Calu3 (cell line): ENCODE results near the gene MAPK4. TPM values are rescaled to one million over a fixed set of nuclear protein-coding genes. Genes with fewer than 3 reads are reported as not detected.

ENCODE experiments used
- BruUV-seq: library from RNA; stranded (reverse); fragments of 400-500 nt; replicated peaks from 2 replicates; lab custom pipeline; 2021; lab: Mats Ljungman, UMichigan
- CTCF ChIA-PET: fragments of 300-600 bp; sonication (Branson Sonifier 250); formaldehyde crosslinking; loops from one replicate; lab custom pipeline; 2022; ENCODE audit warnings: antibody characterized with exemption; lab: Charles Lee
- DNase-seq: peaks from one replicate; pipeline ENCODE4 v3.0.0; 2022
- H3K27ac Mint-ChIP-seq: one replicate; pipeline ENCODE4 v1.8.0; 2022; ENCODE audit warnings: mixed read lengths; ENCODE audit not compliant: unreplicated experiment
- H3K27me3 Mint-ChIP-seq: one replicate; pipeline ENCODE4 v1.8.0; 2022; ENCODE audit warnings: mixed read lengths; ENCODE audit not compliant: unreplicated experiment
- H3K36me3 Mint-ChIP-seq: one replicate; pipeline ENCODE4 v1.8.0; 2022; ENCODE audit warnings: mild to moderate bottlenecking, moderate library complexity, mixed read lengths; ENCODE audit not compliant: insufficient read depth, unreplicated experiment
- H3K4me1 Mint-ChIP-seq: one replicate; pipeline ENCODE4 v1.8.0; 2022; ENCODE audit warnings: mild to moderate bottlenecking, low read depth, mixed read lengths; ENCODE audit not compliant: unreplicated experiment
- H3K4me3 Mint-ChIP-seq: one replicate; pipeline ENCODE4 v1.8.0; 2022; ENCODE audit warnings: mild to moderate bottlenecking, low read depth, moderate library complexity, mixed read lengths; ENCODE audit not compliant: unreplicated experiment
- H3K9me3 Mint-ChIP-seq: one replicate; pipeline ENCODE4 v1.8.0; 2022; ENCODE audit warnings: low read depth, mixed read lengths; ENCODE audit not compliant: unreplicated experiment
- intact Hi-C: fragments of 100-400 bp; cut with micrococcal nuclease; formaldehyde crosslinking; loops from one replicate; pipeline ENCODE4 v1.10.0; 2022; ENCODE audit not compliant: unreplicated experiment
- total RNA-seq: library from RNA; stranded (reverse); gene quantifications from 2 replicates; pipeline ENCODE4 v1.2.3, GENCODE V29; 2022
- TF ChIP-seq, protein P1 (sequence below): fragments of 200-600 bp; IDR thresholded peaks from one replicate; pipeline ENCODE4 v1.8.0; 2022; ENCODE audit warnings: antibody characterized with exemption; ENCODE audit not compliant: unreplicated experiment

Gene MAPK4
- total RNA-seq, 1 experiment from 2014 or later = not detected

DNA sequence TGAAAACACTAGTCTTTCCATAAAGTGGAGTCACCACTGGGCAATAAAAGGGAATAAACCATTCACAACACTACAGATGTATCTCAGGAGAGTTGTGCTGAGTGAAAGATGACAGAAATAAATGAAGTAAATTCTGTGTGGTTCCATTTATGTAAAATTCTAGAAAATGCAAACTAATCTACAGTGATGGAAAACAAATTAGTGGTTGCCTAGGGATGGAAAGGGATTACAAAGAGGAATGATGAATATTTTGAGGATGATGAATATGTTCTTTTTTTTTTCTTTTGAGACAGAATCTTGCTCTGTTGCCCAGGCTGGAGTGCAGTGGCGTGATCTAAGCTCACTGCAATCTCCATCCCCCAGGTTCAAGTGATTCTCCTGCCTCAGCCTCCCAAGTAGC is 123.0 kb downstream of the MAPK4 start:
- H3K36me3 Mint-ChIP-seq = no peaks in the 10 kb centered on the region
- H3K27ac Mint-ChIP-seq = no peak overlapping the region
- H3K4me1 Mint-ChIP-seq = no peaks in the 10 kb centered on the region
- intact Hi-C loops = no loop called here
- DNase-seq = no peak
- TF ChIP-seq, protein P1, sequence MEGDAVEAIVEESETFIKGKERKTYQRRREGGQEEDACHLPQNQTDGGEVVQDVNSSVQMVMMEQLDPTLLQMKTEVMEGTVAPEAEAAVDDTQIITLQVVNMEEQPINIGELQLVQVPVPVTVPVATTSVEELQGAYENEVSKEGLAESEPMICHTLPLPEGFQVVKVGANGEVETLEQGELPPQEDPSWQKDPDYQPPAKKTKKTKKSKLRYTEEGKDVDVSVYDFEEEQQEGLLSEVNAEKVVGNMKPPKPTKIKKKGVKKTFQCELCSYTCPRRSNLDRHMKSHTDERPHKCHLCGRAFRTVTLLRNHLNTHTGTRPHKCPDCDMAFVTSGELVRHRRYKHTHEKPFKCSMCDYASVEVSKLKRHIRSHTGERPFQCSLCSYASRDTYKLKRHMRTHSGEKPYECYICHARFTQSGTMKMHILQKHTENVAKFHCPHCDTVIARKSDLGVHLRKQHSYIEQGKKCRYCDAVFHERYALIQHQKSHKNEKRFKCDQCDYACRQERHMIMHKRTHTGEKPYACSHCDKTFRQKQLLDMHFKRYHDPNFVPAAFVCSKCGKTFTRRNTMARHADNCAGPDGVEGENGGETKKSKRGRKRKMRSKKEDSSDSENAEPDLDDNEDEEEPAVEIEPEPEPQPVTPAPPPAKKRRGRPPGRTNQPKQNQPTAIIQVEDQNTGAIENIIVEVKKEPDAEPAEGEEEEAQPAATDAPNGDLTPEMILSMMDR = no peak
- H3K27me3 Mint-ChIP-seq = peaks cover 73% of the 10 kb centered on the region
- H3K4me3 Mint-ChIP-seq = no peak overlapping the region
- H3K9me3 Mint-ChIP-seq = no peaks in the 10 kb centered on the region
- no TSS peak for BruUV-seq
- CTCF ChIA-PET = no interaction called here

DNA sequence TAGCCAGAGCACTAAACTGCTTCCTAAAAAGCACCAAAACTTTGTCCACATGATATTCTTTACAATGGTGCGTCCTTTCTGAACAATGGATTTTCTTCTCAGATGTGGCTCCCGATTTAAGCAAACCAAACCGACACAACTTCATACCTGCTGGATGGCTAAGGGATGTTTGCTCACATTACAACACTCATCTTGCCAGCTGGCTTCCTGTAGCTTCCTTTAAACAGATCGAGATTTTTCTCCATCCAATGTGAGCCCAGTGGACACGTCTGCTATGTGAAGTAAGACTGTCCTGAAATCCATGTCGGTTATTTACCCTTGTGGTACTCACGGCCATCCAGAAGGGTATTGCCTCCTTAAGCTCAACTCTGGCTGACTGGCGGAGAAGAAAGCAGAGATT is 126.5 kb downstream of the MAPK4 start:
- intact Hi-C loops = no loop called here
- CTCF ChIA-PET = interaction anchor here (0.6 kb wide), 2 partner anchors 78 to 329 kb away, joined by 3 read pairs; no protein-coding TSS in a partner anchor
- no peaks in the 10 kb centered on the region for H3K9me3 Mint-ChIP-seq
- BruUV-seq = no TSS peak
- TF ChIP-seq, protein P1 = no peak
- peaks cover 80% of the 10 kb centered on the region for H3K27me3 Mint-ChIP-seq
- DNase-seq = no peak
- no peaks in the 10 kb centered on the region for H3K36me3 Mint-ChIP-seq
- no peak overlapping the region for H3K27ac Mint-ChIP-seq
- H3K4me1 Mint-ChIP-seq = no peaks in the 10 kb centered on the region
- no peak overlapping the region for H3K4me3 Mint-ChIP-seq

DNA sequence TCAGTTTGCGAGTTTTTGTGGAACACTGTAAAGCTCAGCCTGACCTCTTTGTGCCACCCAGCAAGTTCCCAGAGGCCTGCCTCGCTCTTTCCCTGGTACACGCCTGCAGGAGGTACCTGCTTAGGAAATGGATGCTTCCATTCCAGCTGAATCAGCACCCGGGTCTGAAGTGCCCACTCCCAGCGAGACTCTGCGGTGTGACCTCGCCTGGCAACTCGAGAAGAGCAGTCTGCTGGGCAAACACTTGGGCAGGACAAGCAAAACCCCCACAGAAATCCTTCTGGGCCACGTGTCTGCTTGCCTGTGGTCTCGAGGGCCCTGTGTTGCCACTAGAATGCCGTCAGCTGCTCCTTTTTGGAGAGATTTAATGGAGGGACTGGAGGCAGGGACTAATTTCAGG is 127.6 kb downstream of the MAPK4 start:
- TF ChIP-seq, protein P1 = no peak
- no TSS peak for BruUV-seq
- CTCF ChIA-PET = interaction anchor here (1.1 kb wide), 1 partner anchor 15 kb away, joined by 3 read pairs; no protein-coding TSS in a partner anchor
- H3K27ac Mint-ChIP-seq = no peak overlapping the region
- no peaks in the 10 kb centered on the region for H3K36me3 Mint-ChIP-seq
- H3K4me3 Mint-ChIP-seq = no peak overlapping the region
- intact Hi-C loops = no loop called here
- no peaks in the 10 kb centered on the region for H3K9me3 Mint-ChIP-seq
- no peaks in the 10 kb centered on the region for H3K4me1 Mint-ChIP-seq
- H3K27me3 Mint-ChIP-seq = peaks cover 84% of the 10 kb centered on the region
- no peak for DNase-seq

DNA sequence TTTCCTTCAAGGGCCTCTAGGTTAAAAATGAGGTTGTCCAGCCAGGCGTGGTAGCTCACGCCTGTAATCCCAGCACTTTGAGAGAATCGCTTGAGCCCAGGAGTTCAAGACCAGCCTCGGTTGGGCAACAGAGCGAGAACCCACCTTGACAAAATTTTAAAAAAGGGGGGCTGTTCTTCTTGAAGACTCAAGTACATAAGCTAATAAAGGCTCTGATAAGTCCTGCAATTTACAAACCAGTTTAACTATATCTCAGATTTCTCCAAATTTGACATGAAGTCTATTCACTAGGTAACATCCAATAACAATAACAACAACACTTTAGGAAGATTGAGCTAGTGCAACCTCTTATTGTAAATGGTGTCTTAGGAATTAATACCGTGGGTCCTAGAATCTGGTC is 129.7 kb downstream of the MAPK4 start:
- CTCF ChIA-PET = no interaction called here
- no peak for DNase-seq
- Mint-ChIP-seq H3K4me1 (no peaks in the 10 kb centered on the region), H3K27me3 (peaks cover 84% of the 10 kb centered on the region), H3K36me3 (no peaks in the 10 kb centered on the region), H3K27ac (no peak overlapping the region), H3K9me3 (no peaks in the 10 kb centered on the region), H3K4me3 (no peak overlapping the region)
- TF ChIP-seq, protein P1 = no peak
- no TSS peak for BruUV-seq
- intact Hi-C loops = no loop called here
